Tibial artery (tissue), 4 donors: ENCODE data around the gene SORCS2.
A peak's percentile ranks its signal among the peaks of the same experiment; 100 is the strongest.

Experiments
- DNase-seq, 2 donors: peaks; one replicate each; pipeline ENCODE4 v3.0.0-alpha.2; 2019
- H3K27ac ChIP-seq, 2 donors: fragments of 200-600 bp; sonication (generic) in 1 of 2; 1 replicate in 1 of 2; 2 replicates in 1 of 2; pipeline ENCODE4 v1.5.1; 2018 to 2019; ENCODE audit warnings: mild to moderate bottlenecking in 1 of 2
- H3K27me3 ChIP-seq, 2 donors: fragments of 200-600 bp; sonication (generic) in 1 of 2; one replicate each; pipeline versions ENCODE4 v1.5.1 to v1.6.0; 2016 to 2019
- H3K36me3 ChIP-seq, 3 donors: fragments of 200-600 bp; sonication (generic) in 2 of 3; one replicate each; pipeline ENCODE4 v1.5.1; 2016 to 2019; ENCODE audit warnings: mild to moderate bottlenecking in 2 of 3
- H3K4me1 ChIP-seq, 4 donors: fragments of 200-600 bp; sonication (generic) in 2 of 4; 1 replicate in 3 of 4; 2 replicates in 1 of 4; pipeline ENCODE4 v1.5.1; 2016 to 2019
- H3K4me3 ChIP-seq, 2 donors: fragments of 200-600 bp; sonication (generic) in 1 of 2; 1 replicate in 1 of 2; 2 replicates in 1 of 2; pipeline ENCODE4 v1.5.1; 2018 to 2019; ENCODE audit warnings: mild to moderate bottlenecking in 2 of 2
- H3K9me3 ChIP-seq, 3 donors: fragments of 200-600 bp; sonication (generic) in 1 of 3; one replicate each; pipeline ENCODE4 v1.5.1; 2016 to 2019
- CTCF ChIP-seq, 2 experiments: fragments of 200-600 bp in 1 of 2; fragments of 450-650 bp in 1 of 2; IDR thresholded peaks; one replicate each; pipeline ENCODE4 v1.5.1; 2017 to 2019; ENCODE audit warnings: antibody characterized with exemption in 2 of 2, mild to moderate bottlenecking in 1 of 2, moderate library complexity in 1 of 2
- intact Hi-C: fragments of 100-400 bp; cut with DNase I; formaldehyde crosslinking; loops from one replicate; pipeline ENCODE4 v1.15.0; 2023; ENCODE audit warnings: low total_unique reads

The SORCS2 gene

GRCh38 chr4:7764466-7764865 lies 572.1 kb downstream of the SORCS2 start:
- intact Hi-C loops = loop anchor here (2.0 to 5.0 kb wide), 2 partner anchors 38 to 223 kb away; no protein-coding TSS in a partner anchor
- H3K4me3 ChIP-seq = no peak overlapping the region
- H3K9me3 ChIP-seq = no peaks in the 10 kb centered on the region
- no peak for DNase-seq
- peaks cover 21 to 94% (median 62%) of the 10 kb centered on the region in 3 donors for H3K36me3 ChIP-seq
- TF ChIP-seq CTCF (IDR thresholded peaks at IDR 0.05) = no peak
- no peaks in the 10 kb centered on the region for H3K4me1 ChIP-seq
- H3K27me3 ChIP-seq = no peaks in the 10 kb centered on the region
- H3K27ac ChIP-seq = no peak overlapping the region

DNA sequence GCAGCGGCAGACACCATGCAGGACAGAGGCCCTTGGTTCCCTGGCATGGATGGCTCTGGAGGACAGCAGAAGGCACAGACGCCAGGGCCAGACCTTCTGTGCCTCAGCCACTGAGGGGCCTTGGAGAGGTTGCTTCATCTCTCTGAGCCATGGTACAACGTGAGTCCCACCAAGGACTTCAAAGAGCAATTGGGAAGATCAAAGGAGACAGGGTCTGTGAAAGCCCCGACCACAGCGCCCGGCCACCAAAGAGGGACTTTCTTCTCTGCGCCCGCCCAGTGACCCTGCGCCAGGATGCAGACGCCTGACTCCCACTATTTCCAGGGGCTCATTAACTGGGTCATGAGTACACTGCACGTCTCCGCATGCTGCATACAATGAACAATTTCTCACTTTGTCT lies 573.3 kb downstream of the SORCS2 start:
- no peak overlapping the region for H3K27ac ChIP-seq
- intact Hi-C loops = loop anchor here (2.0 kb wide), 1 partner anchor 37 kb away; no protein-coding TSS in a partner anchor
- H3K27me3 ChIP-seq = no peaks in the 10 kb centered on the region
- TF ChIP-seq CTCF (IDR thresholded peaks at IDR 0.05) = no peak
- DNase-seq = peak in 1 of 2 donors; percentile 38
- peaks cover 27 to 94% (median 64%) of the 10 kb centered on the region in 3 donors for H3K36me3 ChIP-seq
- H3K9me3 ChIP-seq = no peaks in the 10 kb centered on the region
- H3K4me1 ChIP-seq = no peaks in the 10 kb centered on the region
- no peak overlapping the region for H3K4me3 ChIP-seq

DNA sequence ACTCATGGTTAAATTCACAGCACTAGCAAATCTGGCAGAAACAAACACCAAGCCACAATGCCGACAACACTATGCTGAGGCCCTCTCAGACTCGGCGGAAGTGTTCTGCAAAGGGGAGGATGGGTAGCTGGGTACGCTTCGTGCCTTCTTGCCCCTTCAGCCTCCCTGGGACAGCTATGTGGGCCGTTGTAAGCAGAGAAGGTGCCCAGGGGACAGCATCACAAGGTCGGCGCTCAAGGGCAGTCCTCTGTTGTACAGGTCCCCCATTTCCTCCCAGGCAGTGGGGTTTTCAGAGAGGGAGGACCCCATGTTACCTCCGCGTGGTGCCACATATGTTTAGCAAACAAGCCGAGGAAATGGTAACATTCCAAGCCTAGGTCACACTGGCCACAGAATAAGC lies 573.7 kb downstream of the SORCS2 start:
- DNase-seq = peak in 1 of 2 donors; percentile 48
- intact Hi-C loops = no loop called here
- H3K4me1 ChIP-seq = no peaks in the 10 kb centered on the region
- no peaks in the 10 kb centered on the region for H3K27me3 ChIP-seq
- no peak overlapping the region for H3K4me3 ChIP-seq
- H3K9me3 ChIP-seq = no peaks in the 10 kb centered on the region
- peaks cover 26 to 94% (median 66%) of the 10 kb centered on the region in 3 donors for H3K36me3 ChIP-seq
- H3K27ac ChIP-seq = no peak overlapping the region
- no peak for TF ChIP-seq CTCF (IDR thresholded peaks at IDR 0.05)

DNA sequence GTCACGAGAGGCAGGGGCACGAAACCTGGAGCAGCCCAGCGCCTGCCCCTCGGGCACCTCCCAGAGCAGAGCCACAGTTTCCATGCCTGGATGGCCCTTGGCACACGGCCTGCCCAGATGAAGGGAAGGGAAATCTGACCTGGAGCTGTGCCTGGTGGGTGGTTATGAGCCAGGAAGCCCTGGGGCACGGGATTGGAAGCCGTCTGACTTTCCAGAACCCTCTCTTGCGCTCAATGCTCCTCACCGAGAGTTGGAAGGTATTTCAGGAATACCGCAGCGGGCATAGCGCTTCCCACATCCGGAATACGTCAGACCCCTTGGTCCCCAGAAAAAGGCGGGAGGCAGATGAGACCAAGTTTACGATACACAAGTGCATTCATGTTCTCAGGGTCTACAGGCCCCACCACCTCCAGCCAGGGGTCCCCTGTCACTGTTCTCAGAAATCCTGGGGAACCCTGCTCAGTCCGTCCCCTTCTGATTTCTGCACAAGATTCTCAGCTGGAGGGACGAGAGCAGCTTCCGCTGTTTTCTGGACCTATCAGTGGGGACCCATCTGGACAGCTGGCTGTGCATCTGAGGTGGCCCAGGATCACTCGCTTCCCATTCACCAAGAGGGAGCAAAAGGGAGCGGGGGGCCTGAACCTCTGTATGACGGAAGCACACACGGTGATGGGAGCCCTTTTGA lies 574.5 kb downstream of the SORCS2 start:
- no peak overlapping the region for H3K4me3 ChIP-seq
- H3K4me1 ChIP-seq = no peaks in the 10 kb centered on the region
- peaks cover 26 to 96% (median 68%) of the 10 kb centered on the region in 3 donors for H3K36me3 ChIP-seq
- no peaks in the 10 kb centered on the region for H3K27me3 ChIP-seq
- no peak overlapping the region for H3K27ac ChIP-seq
- TF ChIP-seq CTCF (IDR thresholded peaks at IDR 0.05) = no peak
- intact Hi-C loops = no loop called here
- peak in 1 of 2 donors; percentile 63 for DNase-seq
- H3K9me3 ChIP-seq = no peaks in the 10 kb centered on the region

GRCh38 chr4:7767526-7767925 lies 575.2 kb downstream of the SORCS2 start:
- no peaks in the 10 kb centered on the region for H3K4me1 ChIP-seq
- H3K9me3 ChIP-seq = no peaks in the 10 kb centered on the region
- H3K27ac ChIP-seq = no peak overlapping the region
- DNase-seq = peak in 1 of 2 donors; percentile 39
- peaks cover 33 to 96% (median 72%) of the 10 kb centered on the region in 3 donors for H3K36me3 ChIP-seq
- TF ChIP-seq CTCF (IDR thresholded peaks at IDR 0.05) = no peak
- no peaks in the 10 kb centered on the region for H3K27me3 ChIP-seq
- no peak overlapping the region for H3K4me3 ChIP-seq
- intact Hi-C loops = no loop called here
